ENCODE measurements around the gene CARD19. TPM values are rescaled to one million over a fixed set of nuclear protein-coding genes. Genes with fewer than 3 reads are reported as not detected.

The CARD19 gene
- total RNA-seq, 1 donor from 2014 or later = 25.6 TPM

DNA sequence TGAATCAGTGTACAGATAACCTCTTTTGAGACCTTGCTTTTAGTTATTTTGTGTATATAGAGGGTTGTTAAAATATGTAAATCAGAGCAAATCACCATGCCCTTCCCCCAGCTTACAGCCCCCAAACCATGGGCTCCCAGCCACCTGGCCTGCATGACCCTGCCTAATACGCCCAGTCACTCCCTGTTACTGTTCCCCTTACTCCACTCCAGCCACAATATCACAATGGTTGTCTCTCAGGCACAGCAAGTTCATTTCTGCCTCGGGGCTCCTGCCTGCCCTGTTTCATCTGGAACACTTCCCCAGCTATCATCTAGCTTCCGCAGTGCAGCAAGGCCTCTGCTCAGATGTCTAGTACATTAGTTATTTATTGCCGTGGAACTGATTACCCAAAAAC is 5.0 kb upstream of the CARD19 start:
- Histone ChIP-seq H3K4me3 (no peak overlapping the region), H3K27ac (no peak overlapping the region), H3K36me3 (no peaks in the 10 kb centered on the region), H3K4me1 (peaks cover 31% of the 10 kb centered on the region), H3K9me3 (no peaks in the 10 kb centered on the region), H3K27me3 (ENCODE audit: low read depth) (no peaks in the 10 kb centered on the region)
- TF ChIP-seq CTCF (IDR thresholded peaks at IDR 0.05) = no peak
- ATAC-seq (no peak), DNase-seq (peak; percentile 1)
- intact Hi-C loops (cut with DNase I) = no loop called here

GRCh38 chr9:93091453-93092081 is 4.5 kb upstream of the CARD19 start:
- DNase-seq = peak; percentile 44
- TF ChIP-seq CTCF (IDR thresholded peaks at IDR 0.05) = no peak
- intact Hi-C loops (cut with DNase I) = no loop called here

GRCh38 chr9:93092251-93092991 is 3.6 kb upstream of the CARD19 start:
- Histone ChIP-seq H3K4me3 (no peak overlapping the region), H3K27ac (no peak overlapping the region), H3K36me3 (no peaks in the 10 kb centered on the region), H3K9me3 (no peaks in the 10 kb centered on the region), H3K27me3 (ENCODE audit: low read depth) (no peaks in the 10 kb centered on the region), H3K4me1 (peaks cover 38% of the 10 kb centered on the region)
- DNase-seq = peak; percentile 34
- TF ChIP-seq CTCF (IDR thresholded peaks at IDR 0.05) = no peak
- ATAC-seq = no peak
- intact Hi-C loops (cut with DNase I) = no loop called here

More at GRCh38 chr9:93091453-93092081, 4.5 kb upstream of the CARD19 start:
- H3K36me3 ChIP-seq = no peaks in the 10 kb centered on the region
- no peaks in the 10 kb centered on the region for H3K9me3 ChIP-seq
- no peaks in the 10 kb centered on the region for H3K27me3 ChIP-seq (ENCODE audit: low read depth)
- H3K27ac ChIP-seq = no peak overlapping the region
- no peak for ATAC-seq
- no peak overlapping the region for H3K4me3 ChIP-seq
- H3K4me1 ChIP-seq = peaks cover 31% of the 10 kb centered on the region

DNA sequence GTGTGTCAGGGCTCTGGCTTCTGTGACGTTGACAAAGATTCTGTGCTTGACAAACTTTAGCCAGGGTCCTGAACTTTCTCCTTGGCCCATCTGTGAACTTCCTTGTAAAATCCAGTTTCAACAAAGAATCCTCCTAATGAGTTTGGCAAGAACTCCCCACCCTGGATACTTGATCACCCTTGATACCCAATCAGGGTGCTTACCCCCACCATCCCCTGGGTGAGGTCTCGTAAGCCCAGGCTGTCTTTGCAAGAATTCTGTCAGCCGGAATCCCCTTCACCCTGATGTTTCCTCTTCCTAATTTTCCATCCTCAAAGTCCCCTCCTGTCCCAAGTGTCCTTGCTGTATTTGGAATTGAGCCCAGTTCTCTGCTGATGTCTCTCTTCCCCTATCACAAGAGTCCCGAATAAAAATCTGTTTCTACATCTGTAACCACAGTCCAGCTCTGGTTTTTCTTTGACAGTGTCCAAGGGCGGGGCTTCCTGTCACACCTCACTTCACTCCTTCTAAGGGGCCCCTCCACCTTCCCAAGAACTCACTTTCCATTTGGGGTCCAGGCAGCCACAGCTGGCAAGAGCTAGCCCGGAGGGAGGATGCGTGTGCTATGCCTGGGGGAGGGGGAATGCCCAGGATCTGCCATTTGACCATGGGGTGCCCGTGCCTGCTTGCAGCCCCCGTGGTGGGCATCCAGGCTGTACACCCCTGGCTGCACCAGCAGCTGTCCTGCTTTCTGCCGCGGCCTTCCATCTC is 2.7 kb upstream of the CARD19 start:
- no peak overlapping the region for H3K4me3 ChIP-seq
- TF ChIP-seq CTCF (IDR thresholded peaks at IDR 0.05) = no peak
- peaks cover 47% of the 10 kb centered on the region for H3K4me1 ChIP-seq
- H3K9me3 ChIP-seq = no peaks in the 10 kb centered on the region
- intact Hi-C loops (cut with DNase I) = no loop called here
- peak overlapping the region; percentile 95 for H3K27ac ChIP-seq
- ATAC-seq (no peak), DNase-seq (peak; percentile 44)
- no peaks in the 10 kb centered on the region for H3K36me3 ChIP-seq
- H3K27me3 ChIP-seq (ENCODE audit: low read depth) = no peaks in the 10 kb centered on the region

DNA sequence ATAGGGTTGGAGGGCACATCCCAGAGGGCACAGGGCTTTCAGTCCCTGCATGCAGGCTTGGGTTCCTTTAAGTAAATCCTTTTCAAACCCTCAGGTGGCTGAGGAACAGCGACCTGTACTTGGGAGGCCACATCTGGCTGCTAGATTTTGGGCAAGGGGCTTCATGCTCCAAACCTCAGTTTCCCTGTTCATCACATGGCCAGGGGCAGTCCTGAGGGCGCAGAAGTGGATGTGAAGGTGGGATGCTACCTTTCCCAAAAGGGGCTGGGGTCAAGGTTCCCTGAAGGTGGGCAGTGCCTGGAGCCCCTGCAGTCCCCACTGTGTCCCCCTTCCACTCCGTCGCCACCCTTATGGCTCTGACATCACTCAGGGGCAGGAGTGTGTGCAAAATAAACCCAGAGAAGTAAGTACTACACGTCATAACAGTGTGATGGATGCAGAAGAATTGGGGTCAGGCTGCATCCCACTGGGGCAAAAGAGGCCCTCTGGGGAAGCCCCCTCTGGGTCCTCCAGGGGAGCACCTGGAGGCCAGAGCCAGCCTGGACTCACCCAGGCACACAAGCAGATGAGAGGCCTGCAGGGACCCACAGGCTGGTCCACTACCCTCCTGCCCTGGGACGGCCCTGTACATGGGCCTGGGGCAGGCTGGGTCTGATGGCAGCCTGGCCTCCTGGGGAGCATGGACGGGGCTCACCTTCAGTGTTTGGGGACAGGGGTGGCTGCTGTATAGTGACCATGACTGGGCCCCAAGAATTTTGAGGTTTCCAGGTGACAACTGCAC is 1.9 kb upstream of the CARD19 start:
- no peak for TF ChIP-seq CTCF (IDR thresholded peaks at IDR 0.05)
- no peak overlapping the region for H3K4me3 ChIP-seq
- no peaks in the 10 kb centered on the region for H3K9me3 ChIP-seq
- H3K27me3 ChIP-seq (ENCODE audit: low read depth) = no peaks in the 10 kb centered on the region
- peak overlapping the region; percentile 95 for H3K27ac ChIP-seq
- H3K36me3 ChIP-seq = no peaks in the 10 kb centered on the region
- DNase-seq = peak; percentile 52
- intact Hi-C loops (cut with DNase I) = no loop called here
- H3K4me1 ChIP-seq = peaks cover 54% of the 10 kb centered on the region
- ATAC-seq = no peak

Data from lower lobe of right lung (tissue), 2 donors.